Kidney (tissue), 14 donors: ENCODE data around the gene ADARB2. TPM values are rescaled to one million over a fixed set of nuclear protein-coding genes. Genes with fewer than 3 reads are reported as not detected.

Source experiments
- DNase-seq, 5 donors: peaks; one replicate each; pipeline ENCODE4 v3.0.0-alpha.2; 2013 to 2020
- FAIRE-seq: peaks from 2 replicates; lab custom pipeline; 2012; peaks lifted over from hg19 to GRCh38; lab: Jason Lieb, UNC
- H3K27ac ChIP-seq, 2 donors: one replicate each; pipeline ENCODE4 v1.7.0; 2013; ENCODE audit warnings: low read depth in 2 of 2, low read length in 2 of 2, inconsistent platforms in 1 of 2
- H3K27me3 ChIP-seq: one replicate; pipeline ENCODE4 v1.7.1; 2013; ENCODE audit warnings: low read length, inconsistent platforms; ENCODE audit not compliant: control insufficient read depth, insufficient read depth
- H3K36me3 ChIP-seq, 3 donors: one replicate each; pipeline versions ENCODE4 v1.7.0 to v1.7.1; 2013; ENCODE audit warnings: low read length in 3 of 3, control low read depth in 1 of 3, inconsistent platforms in 1 of 3; ENCODE audit not compliant: insufficient read depth in 3 of 3, control insufficient read depth in 2 of 3
- H3K4me1 ChIP-seq, 3 donors: one replicate each; pipeline versions ENCODE4 v1.7.0 to v1.7.1; 2013; ENCODE audit warnings: low read length in 3 of 3, inconsistent platforms in 1 of 3, low read depth in 1 of 3; ENCODE audit not compliant: control insufficient read depth in 2 of 3, insufficient read depth in 2 of 3
- H3K4me3 ChIP-seq, 3 donors: one replicate each; pipeline versions ENCODE4 v1.7.0 to v1.8.1; 2013; ENCODE audit warnings: low read length in 3 of 3, control low read depth in 1 of 3, inconsistent platforms in 1 of 3
- H3K9ac ChIP-seq, 3 donors: one replicate each; pipeline versions ENCODE4 v1.7.0 to v1.7.1; 2013; ENCODE audit warnings: low read length in 3 of 3, control low read depth in 1 of 3, inconsistent platforms in 1 of 3
- H3K9me3 ChIP-seq, 3 donors: one replicate each; pipeline versions ENCODE4 v1.7.0 to v1.7.1; 2013; ENCODE audit warnings: low read length in 3 of 3, control low read depth in 1 of 3, inconsistent platforms in 1 of 3; ENCODE audit not compliant: control insufficient read depth in 2 of 3, insufficient read depth in 1 of 3
- CTCF ChIP-seq: IDR thresholded peaks from 3 replicates; pipeline ENCODE4 v1.5.1; 2012; ENCODE audit warnings: mild to moderate bottlenecking, moderate library complexity, borderline replicate concordance; ENCODE audit not compliant: insufficient read depth; ENCODE audit errors: extremely low read depth
- intact Hi-C: fragments of 100-400 bp; cut with DNase I; formaldehyde crosslinking; loops from one replicate; pipeline ENCODE4 v1.11.1; 2022
- polyA plus RNA-seq: library from polyadenylated mRNA; stranded (reverse); fragments of 350-450 nt; fragmentation: Illumina TruSeq; extraction: RNeasy Lipid Tissue Mini Kit (QIAGEN cat#74804); gene quantifications from one replicate; pipeline ENCODE4 v1.2.3, GENCODE V29; 2014; ENCODE audit warnings: low read depth, low replicate concordance; ENCODE audit not compliant: insufficient read depth
- total RNA-seq: library from RNA; stranded (reverse); fragmentation: NEBNext Ultra II Directional; extraction: Animal tissue kit (Norgen Biotek cat#: 25700); gene quantifications from one replicate; pipeline ENCODE4 v1.2.1, GENCODE V29; 2021
- donor health status: control.
- donor health status: control.
- donor health status: control.
- donor health status: control.
- donor health status: control.
- donor health status: DM: yes; HTN: yes; CAD: no.
- donor health status: Normal renal cell carcinoma (clear cell type).

ADARB2 gene
- total and polyA plus RNA-seq, 2 donors from 2014 or later, result 1.0 to 1.3 TPM

GRCh38 chr10:1360558-1361164 lies 376.7 kb downstream of the ADARB2 start:
- FAIRE-seq (no peak), DNase-seq (peak in 4 of 5 donors; percentile 58 to 79 (median 65))
- H3K27me3 ChIP-seq, result no peaks in the 10 kb centered on the region
- intact Hi-C loops, result no loop called here
- no peak overlapping the region for H3K4me3 ChIP-seq
- H3K27ac ChIP-seq, result no peak overlapping the region
- no peaks in the 10 kb centered on the region for H3K9me3 ChIP-seq
- no peak for TF ChIP-seq CTCF
- no peaks in the 10 kb centered on the region for H3K4me1 ChIP-seq
- H3K36me3 ChIP-seq, result no peaks in the 10 kb centered on the region
- H3K9ac ChIP-seq, result no peak overlapping the region

GRCh38 chr10:1360011-1360557 lies 377.2 kb downstream of the ADARB2 start:
- intact Hi-C loops, result no loop called here
- H3K27me3 ChIP-seq, result no peaks in the 10 kb centered on the region
- DNase-seq (no peak), FAIRE-seq (no peak)
- H3K27ac ChIP-seq, result no peak overlapping the region
- H3K9ac ChIP-seq, result no peak overlapping the region
- no peaks in the 10 kb centered on the region for H3K4me1 ChIP-seq
- no peaks in the 10 kb centered on the region for H3K9me3 ChIP-seq
- no peak overlapping the region for H3K4me3 ChIP-seq
- TF ChIP-seq CTCF, result no peak
- no peaks in the 10 kb centered on the region for H3K36me3 ChIP-seq

GRCh38 chr10:1359626-1359955 lies 377.7 kb downstream of the ADARB2 start:
- Histone ChIP-seq H3K9ac (no peak overlapping the region), H3K36me3 (no peaks in the 10 kb centered on the region), H3K9me3 (no peaks in the 10 kb centered on the region), H3K4me3 (no peak overlapping the region), H3K4me1 (no peaks in the 10 kb centered on the region), H3K27me3 (no peaks in the 10 kb centered on the region), H3K27ac (no peak overlapping the region)
- DNase-seq, result no peak
- intact Hi-C loops, result no loop called here
- FAIRE-seq, result no peak
- no peak for TF ChIP-seq CTCF
